H1 (cell line): Measurements from ENCODE around the gene RSPO1. TPM values are rescaled to one million over a fixed set of nuclear protein-coding genes. Genes with fewer than 3 reads are reported as not detected.

Experiments used
- RAD21 ChIP-seq, 2 experiments: IDR thresholded peaks in 1 of 2; conservative IDR thresholded peaks in 1 of 2; 2 replicates each; pipeline ENCODE4 v1.6.1; 2011; ENCODE audit warnings: low read depth in 2 of 2, low read length in 2 of 2, improper control_type of control experiment in 1 of 2, inconsistent platforms in 1 of 2, mild to moderate bottlenecking in 1 of 2, moderate library complexity in 1 of 2
- polyA plus RNA-seq, 7 experiments: library from polyadenylated mRNA; depleted of rRNA in 3 of 7; stranded (reverse) in 5 of 7; unstranded in 2 of 7; fragments of >200 nt in 5 of 7; fragments of 200-250 nt in 2 of 7; gene quantifications; 1 replicate in 5 of 7; 2 replicates in 1 of 7; 4 replicates in 1 of 7; pipeline versions ENCODE4 v1.2.1 to v1.2.3, GENCODE V29; 2011 to 2013; ENCODE audit warnings: missing spikeins in 2 of 7, mixed read lengths in 2 of 7
- total RNA-seq: library from RNA; stranded (reverse); fragmentation: NEBNext Ultra II Directional; extraction: Animal tissue kit (Norgen Biotek cat#: 25700); gene quantifications from 2 replicates; pipeline ENCODE4 v1.2.1, GENCODE V29; 2021

Gene RSPO1
- total and polyA plus RNA-seq, 2 of the 8 experiments (the other 6 are each of a cell fraction or from before 2014, with no cell fraction given): 0.39 TPM; not detected in 1

DNA sequence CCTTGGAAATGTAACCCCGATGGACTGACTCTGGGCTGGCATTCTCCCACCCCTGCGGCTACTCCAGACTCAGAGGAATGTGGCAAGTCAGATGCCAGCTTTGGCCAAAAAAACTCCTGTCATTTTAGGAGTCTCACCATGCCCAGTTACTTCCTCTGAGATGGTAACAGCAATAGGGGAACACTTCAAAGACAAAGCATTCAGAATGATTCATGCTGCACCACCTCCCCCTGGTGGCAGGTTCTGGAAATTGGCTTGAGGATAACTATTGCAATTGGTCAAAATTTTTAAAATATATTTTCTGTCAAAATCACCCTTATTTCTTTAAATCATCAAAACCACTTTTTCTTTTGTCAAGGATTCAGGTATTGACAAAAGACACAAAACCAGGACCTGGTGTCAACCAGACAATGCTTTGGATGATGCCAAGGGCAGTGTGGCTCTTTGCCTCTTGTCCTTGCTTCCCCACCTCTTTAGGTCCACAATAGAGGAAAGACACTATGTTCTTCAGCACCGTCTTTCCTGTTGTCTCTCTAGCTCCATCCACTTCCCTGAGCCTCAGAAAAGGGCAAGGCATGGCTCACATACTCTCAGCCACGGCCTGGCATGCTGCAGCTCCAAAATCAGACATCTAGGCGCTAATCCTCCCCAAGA, 47.8 kb upstream of the RSPO1 start (continued):
- TF ChIP-seq RAD21 (IDR thresholded peaks at IDR 0.05 in 1 of 2, conservative IDR thresholded peaks at IDR 0.05 in 1 of 2; ENCODE audit: low read depth in 2 of 2, low read length in 2 of 2): peak; percentile 95 to 96
